IPS DF 4.7 (cell line): ENCODE measurements around the gene TMEM198.

Experiments
- DNase-seq: peaks from one replicate; pipeline ENCODE4 v3.0.0-alpha.2; 2013; ENCODE audit warnings: low spot score; ENCODE audit errors: extremely low read depth

TMEM198 gene

DNA sequence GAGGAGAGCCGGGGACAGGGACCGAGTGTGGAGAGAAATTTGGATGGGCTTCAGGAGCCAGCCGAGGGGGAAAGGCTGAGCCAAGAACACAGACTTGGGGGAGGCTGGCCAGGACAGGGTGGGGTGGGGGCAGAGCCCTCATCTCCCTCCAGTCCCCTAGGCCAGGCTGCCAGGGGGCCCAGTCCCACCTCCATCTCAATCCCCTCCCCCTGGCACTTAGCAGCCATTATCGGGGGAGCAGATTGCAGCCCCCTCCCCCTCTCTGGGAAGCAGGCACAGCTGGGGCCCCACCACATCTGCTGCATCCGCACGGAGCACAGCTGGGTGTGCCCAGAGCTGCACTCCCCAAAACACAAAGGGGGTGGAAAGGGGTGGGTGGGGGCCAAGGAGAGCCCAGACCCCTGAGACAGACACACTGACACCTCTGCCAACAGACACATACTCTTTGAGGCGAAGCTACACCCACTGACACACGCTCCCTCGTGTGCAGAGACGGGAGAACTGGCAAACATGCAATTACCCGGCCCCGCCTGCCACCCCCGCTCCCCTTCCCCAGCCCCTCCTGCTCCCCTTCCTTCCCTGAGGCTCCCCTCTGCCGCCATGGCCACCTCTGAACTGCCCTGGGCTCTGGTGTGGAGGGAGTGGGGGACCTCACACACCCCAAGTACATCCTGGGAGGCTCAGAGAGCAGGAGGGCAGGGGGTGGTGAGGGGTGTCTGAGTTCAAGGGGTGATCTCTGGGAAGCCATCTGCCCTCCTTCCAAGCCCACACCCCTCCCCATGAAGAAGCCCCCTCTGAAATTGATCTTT, 34.7 kb upstream of the TMEM198 start:
- no peak for DNase-seq

DNA sequence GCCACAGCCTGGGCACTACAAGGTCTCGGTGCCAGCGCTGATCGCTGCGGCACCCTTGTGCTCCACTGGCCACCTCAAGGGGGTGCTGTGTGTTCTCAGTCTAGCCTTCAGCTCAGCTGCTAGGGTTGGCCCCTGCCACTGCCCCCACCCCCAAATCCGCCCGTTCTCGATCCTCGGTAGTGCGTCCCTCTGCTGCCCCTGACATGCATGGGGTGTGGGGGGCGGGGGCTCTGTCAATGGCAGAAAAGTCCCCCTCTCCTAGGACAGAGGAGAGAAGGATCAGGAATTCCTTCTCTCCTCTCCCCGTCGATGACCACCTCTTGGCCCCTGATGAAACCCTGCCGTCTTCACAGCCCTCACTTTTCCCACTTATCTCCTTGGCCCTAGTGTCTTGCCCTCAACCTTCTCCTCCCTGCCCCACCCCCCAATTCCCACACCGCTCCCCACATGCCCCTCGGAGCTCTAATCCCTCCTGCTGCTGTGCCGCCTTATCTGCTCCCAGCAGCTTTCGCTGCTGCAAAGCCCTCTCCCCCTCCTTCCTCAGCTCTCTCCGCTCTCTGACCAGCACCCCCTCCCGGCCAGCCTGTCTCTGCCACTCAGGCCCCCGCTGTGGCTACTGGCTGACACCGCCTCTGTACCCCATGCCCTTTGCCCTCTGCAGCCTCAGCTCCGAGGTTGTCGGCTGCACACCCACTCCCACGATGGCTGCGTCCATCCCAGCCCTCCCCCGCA, 33.9 kb upstream of the TMEM198 start:
- DNase-seq, result no peak

DNA sequence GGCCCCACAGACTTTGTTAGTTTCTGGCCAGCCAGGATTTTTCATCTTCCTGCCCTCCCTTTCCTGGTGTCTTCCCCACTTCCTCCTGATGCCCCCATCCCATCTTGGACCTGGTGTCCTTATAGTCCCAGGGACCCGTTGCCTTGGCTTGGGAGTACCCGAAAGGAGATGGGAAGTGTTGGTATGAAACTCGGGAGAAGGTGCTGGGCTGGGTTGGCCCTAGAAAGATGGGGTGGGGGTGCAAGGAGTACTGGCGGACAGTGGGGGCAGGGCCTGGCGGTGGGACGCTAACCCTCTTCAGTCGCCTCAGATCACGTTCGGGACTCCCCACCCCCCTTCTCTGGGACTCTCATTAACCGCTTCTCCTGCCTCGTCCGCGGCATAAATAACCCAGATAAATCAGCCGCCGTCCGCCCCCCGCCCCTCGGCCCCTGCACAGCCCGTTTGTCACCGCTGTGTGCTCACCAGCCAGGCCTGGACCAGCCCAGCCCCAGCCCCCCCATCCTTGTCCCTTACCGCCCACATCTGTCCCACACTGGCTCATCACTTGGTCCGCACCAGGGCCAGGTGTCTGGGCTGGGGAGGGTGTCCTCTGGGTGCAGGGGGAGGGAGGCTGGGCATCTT, 33.2 kb upstream of the TMEM198 start:
- no peak for DNase-seq

DNA sequence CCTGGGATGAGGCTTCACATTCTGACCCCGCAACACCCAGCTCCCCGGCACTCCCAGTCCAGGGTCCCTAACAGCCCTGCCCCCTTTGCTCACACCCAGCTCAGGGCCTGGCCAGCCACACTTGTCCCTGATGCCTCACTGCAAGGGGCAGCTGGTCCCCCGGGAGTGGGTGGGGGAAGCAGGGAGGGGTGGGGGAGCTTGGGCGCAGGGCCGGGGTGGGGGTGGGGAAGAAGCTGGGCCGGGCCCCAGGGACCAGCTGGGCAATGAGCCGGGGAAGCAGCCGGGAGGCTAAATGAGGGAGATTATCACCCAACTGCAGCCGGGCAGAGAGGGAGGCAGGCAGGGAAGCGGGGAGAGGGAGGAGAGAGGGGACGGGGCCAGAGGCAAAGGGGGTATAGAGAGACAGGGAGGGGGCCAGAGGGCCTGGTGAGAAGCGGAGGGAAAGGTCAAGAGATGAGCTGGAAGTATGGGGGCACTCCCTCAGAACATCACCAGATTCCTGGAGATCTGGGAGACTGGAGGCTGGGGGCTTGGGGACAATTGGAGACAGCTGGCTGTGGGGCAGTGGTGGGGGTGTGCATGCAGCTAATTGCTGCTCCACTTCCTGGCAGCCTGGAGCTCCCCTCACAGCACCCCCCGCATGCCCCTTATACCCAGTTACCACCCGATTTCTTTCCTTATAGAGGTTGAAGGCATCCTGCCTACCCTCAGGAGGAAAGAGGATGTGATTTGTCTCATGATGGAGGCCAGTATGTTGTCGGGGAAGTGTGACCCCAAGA, 32.1 kb upstream of the TMEM198 start:
- no peak for DNase-seq

DNA sequence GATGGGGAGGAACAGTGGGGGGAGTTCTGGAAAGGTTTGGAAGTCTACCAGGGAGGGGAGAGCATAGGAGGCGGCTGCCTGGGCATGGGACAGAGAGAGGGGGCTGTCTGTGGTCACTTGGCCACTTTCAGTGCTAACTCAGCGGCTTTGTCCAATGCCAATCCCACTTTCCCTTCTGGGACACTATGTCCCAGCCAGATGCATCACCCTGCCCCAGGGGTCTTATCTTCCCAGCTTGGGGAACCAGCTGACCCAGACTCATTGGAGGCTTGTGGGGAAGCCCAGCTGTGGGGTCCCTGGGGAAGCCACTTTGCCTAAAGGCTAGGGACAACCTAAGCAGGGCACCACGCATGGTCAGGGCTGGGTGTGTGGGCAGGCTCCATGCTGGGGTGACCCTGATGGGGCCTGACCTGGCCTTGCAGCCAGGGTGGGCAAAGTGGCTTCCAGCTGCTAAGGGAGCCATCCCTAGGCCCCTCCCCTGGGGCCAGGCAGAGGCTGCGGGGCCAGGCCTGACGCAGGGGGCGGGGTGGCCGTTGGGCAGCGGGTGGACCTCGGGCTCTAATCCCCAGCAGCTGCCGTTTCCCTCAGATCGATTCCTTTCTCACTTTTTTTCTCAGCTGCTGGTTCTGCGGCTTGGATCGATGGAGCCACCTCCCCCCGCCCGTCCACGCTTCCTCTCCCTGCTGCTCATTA, 31.2 kb upstream of the TMEM198 start:
- DNase-seq, result no peak

DNA sequence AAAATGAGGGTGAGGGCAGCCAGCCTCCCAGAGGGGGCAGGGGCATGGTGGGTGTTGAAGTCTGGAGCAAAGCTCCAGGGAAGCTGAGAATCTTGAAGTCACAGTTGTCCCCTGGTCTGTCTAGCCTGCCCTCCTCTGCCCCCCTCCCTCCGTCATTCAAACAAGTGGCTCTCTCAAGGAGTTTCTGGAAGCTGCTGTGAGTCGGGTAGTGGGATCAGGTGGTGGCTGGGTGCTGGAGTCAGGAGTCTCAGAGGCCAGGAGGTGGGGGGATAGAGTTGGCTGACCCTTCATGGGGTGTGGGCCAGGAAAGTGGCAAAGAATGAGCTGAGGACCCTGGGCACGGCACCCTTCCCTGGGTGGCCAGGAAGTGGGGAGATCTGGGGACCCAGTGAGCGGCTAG, 30.0 kb upstream of the TMEM198 start:
- DNase-seq, result no peak

DNA sequence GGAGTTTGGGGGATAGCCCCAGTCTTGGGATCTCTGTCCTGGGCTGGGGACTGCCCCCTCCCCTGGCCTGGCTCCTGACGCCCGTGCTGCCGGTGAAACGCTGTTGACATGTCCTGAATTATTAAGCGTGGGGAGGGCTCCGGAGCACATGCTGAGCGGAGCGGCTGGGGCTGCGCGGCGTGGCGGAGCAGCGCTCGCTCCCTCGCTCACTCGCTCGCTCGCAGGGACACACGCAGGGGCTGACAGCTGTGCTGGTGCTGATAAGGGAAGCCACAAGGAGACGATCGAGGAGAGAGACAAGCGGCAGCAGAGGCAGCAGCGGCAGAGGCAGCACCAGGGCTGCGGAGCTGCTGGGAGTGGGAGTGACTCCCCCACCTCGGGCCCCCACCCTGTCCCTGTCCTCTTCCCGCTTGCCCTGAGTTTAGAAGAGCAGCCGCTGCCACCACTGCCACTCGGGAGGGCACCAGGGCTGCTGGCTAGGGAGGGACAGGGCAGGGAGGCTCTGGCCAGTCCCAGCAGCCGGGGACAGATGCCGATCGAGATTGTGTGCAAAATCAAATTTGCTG, 29.5 kb upstream of the TMEM198 start, which contains the start of gene ASIC4:
Gene ASIC4, plus strand, starts transcription at position 287 of the 566 bp plus-strand sequence. Its CDS starts 243 bp downstream, at position 530.
- DNase-seq, result no peak

DNA sequence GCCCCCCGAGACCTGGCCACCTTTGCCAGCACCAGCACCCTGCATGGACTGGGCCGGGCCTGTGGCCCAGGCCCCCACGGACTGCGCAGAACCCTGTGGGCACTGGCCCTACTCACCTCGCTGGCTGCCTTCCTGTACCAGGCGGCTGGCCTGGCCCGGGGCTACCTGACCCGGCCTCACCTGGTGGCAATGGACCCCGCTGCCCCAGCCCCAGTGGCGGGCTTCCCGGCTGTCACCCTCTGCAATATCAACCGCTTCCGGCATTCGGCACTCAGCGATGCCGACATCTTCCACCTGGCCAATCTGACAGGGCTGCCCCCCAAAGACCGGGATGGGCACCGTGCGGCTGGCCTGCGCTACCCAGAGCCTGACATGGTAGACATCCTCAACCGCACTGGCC, 29.0 kb upstream of the TMEM198 start:
- no peak for DNase-seq

DNA sequence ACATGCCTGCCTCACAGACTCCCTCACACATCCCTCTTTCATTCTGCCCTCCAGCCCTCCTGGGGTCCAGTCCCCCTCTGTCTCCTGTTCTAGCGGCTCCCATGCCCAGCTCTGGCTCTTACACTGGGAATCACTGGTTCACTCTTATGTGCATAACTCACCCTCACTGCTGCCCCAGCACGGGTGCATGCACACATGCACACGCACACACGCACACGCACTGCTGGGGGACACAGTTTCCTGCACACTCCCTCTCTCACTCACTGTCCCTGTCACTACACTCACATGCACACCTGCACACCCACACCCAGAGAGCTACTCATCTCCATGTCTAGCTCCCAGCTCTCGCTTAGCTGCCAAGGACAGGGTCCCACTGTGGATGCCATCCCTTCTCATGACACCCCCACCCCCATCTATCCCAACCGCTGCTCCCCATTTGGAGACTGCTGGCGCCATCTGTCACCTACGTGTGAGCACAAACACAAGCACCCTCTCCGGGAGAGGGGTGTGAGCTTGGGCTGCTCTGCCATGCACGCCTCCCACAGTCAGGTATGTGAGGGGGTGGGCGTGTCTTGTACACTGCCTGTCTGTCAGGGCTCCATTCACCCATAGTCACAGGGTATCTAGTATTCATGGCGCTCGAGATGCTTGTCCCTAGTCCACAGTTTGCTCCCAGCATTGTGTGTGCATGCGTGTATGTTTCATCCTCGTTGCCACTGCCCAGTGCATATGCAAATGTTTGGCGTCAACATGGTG, 27.8 kb upstream of the TMEM198 start:
- DNase-seq, result no peak

DNA sequence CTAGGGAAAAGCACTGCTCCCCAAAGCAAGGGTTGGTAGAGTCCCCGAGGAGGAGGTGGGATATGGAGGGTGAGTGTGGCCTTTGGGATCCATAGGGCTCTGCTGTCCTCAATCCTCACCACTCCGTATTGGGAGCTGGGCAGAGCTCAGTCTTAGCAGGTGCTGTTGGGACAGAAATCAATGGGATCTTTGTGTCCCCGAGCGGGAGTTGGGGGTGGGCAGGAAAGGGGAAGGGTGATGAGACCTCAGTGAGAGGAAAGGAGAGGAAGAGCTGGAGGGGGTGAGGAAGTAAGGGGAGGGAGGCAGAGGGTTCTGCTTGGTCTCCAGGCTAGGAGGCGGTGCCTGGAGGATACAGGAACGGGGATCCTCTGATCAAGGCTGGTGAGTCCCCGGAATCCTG, 26.9 kb upstream of the TMEM198 start:
- DNase-seq, result no peak

DNA sequence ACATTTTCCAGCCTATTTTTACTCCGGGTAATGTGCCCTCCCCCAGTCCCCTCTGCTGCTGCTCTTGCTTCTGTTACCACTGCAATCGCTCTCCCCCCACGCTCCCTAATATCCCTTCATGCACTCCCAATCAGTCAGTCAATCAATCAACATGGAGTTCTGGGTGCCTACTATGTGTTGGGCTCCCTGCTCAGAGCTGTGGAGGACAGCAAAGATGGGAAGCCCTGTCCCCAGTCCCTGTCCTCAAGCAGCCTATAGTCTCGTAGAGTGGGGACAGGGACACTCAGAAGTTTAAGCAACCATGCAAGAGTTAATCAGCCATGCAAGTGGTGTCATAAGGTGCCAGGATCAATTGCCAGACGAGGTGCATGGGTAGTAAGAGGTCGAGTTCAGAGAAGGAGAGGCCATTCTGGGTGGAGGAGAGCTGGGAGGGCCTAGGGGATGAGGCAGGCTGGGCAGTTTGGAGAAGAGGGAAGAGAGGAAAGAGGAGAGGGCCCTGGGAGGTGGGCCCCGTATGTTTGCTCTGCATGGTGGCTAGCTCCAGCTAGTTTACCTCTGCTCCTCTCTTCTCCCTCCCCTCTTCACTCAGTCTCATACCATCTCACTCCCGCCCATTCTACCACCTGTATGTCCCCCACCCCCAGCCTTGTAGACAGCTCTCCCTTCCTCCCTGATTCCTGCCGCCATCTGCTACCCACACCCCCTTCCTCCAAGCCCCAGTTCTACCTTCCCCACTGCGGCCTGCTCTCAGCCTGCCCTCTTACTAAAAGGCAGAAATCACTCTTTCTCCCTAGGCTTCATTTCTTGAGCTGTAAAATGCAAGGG, 25.7 kb upstream of the TMEM198 start:
- no peak for DNase-seq

DNA sequence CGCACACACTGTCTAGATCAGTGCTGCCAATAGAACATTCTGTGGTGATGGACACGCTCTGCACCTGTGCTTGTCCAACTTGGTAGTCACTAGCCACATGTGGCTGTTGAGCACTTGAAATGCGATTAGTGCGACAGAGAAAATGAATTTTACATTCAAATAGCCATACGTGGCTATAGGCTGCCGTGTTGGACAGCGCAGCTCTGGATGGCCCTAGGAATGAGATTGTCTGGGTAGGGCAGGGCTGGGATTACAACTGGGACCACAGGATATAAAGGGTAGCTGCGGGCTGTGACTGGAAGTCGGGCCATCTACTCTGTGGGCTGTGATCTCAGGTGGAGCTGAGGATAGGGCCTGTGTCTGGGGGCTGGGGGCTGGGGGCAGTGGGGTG, 24.3 kb upstream of the TMEM198 start:
- no peak for DNase-seq

DNA sequence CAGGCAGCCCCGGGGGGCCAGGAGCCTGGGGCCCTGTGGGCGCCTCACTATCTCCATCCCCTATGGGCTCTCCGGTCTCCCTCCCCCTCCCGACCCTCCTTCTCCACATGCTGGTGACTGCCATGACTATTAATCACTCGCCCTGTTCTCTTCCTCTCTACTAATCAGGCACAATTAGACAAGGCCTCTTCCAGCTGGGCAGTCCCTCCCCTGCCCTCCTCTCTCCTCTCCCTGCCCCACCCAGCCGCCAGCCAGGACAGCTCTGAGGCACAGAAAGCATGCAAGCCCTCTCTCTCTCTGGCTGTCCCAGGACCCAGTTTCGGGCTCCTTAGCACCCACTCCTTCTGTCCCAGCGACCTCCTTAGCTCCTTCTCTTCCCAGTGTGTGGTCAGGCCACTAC, 23.7 kb upstream of the TMEM198 start:
- DNase-seq, result no peak

DNA sequence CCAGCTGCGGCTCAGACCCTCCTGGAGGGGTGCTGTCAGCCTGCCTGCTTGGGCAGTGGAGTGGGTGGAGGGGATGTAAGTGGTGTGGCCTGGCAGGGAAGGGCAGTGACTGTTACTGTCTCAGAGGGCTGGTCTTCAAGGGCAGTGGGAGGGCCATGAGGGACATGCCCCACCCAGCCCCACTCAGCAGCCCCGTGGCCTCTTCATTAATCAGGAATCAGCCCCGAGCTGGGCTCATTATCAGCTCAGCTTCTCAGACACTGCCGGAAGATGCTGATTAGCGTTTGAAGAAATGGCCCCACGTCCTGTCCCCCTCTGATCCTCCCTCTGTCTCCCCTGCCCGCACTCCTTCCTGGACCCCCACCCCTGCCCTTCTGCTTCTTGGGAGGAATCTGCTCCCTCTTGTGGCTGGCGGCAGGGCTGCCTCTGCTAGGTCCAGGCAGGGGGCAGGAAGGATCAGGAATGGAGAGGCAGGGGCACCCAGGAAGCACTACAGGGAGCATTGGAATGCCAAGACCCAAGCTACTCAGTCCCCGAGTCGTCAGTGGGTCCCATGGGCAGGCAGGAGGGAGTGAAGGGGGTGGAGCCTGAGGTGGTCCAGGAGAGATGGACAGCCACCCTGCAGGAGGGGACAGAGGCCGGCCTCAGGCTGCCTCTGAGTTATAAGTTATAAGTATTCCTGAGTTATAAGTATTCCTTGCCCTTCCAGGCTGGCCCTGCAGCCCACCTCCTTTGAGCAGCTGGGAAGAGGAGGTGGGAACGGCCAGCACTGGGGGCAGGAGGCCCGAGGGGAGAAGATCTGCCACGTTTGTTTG, 22.6 kb upstream of the TMEM198 start:
- DNase-seq, result no peak

DNA sequence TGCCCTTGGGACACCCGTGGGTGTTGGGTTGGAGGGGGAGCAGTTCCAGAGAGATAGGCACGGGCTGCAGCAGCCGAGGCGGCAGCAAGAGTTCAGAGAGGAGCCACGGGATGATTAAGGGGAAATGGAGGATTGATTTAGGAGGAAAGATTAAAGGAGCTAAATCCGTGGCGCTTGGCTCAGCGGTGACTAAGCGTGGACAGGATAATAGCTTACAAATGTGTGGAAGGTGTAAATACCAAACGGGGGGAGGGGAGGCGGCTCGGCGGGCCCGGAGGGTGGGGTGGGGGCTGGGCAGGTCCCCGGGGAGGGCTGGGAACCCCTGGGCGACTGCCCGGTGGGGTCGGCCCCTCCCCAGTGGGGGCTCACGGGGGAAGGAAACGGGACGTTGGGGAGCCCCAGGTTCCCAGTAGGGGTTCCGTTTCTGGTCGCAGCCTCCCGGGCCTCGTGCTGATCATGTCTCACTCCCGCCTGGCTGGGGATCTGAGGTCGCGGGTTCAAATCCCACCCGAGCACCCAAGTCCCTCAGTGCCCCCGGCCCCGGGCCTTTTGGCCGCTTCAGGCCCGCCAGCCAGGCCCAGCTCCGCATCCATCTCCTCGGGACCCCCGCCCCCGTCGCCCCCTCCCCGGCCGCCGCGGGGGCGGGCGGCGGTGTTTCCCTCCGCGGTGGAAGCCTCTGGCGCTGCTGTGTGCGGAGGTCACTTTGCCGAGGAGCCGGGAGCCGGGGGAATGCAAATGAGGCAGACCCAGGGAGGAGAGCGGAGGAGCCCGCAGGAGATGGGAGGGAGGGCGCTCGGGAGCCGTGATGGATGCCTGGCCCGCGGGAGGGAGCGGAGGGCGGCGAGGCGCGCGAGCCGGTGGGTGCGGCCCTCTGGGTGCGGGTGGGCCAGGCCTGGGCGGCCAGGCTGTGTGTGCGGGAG, 21.5 kb upstream of the TMEM198 start:
- no peak for DNase-seq

DNA sequence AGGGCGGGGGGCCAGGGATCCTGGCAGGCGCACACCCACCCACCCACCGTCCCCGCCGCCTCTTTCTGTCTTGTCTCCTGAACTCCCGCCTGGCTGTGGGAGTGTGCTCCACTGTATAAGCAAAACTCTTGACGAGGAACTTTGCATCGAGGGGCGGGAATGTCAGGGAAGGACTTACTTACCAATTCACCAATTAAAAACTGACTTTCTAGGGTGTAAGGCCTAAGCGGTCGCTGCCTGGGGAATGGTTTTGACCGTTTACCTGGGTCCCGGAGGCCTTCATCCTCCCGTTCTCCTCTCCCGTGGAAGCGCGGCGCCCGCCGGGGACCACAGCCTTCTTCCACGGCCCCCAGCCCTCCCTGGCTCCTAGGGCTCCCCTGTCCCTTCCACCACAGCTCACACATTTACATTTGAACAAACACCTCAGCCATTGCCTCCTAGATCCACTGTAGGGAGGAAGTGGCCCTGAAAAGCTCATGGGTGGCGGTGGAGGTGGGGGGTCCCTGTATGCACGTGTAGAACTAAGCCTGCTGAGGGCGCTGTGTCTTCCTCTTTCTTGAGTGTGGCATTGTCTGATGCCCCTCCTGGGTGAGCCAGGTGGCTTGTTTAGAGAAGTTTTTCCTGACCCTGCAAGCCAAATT, 20.7 kb upstream of the TMEM198 start:
- no peak for DNase-seq

DNA sequence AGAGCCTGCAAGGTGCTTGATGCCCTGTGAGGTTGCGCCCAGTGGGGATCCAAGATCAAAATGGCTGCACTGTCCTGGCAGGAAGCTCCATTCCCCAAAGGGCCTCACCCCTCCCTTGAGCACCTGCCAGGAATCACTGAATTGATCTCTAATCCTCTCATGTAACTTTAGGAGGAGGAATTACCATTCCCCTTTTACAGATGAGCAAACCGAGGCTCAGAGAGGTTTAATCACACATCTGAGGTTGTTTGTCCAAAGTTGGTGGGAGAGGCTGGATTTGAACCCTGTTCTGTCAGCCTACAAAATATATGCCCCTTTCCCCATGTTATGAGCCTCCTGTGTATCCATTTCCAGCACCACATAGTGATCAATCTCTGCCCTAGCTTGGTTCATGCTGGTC, 19.0 kb upstream of the TMEM198 start:
- DNase-seq, result no peak
